Endothelial cell of umbilical vein (primary cell): ENCODE results near the gene P4HA3.

Source experiments
- EZH2 ChIP-seq: IDR thresholded peaks from 2 replicates; pipeline ENCODE4 v1.6.1; 2012; ENCODE audit warnings: borderline replicate concordance, low read depth, mild to moderate bottlenecking, moderate library complexity, low read length, inconsistent platforms; ENCODE audit not compliant: severe bottlenecking
- FOS ChIP-seq: IDR thresholded peaks from 2 replicates; pipeline ENCODE4 v1.6.1; 2011; ENCODE audit warnings: mild to moderate bottlenecking, low read length, moderate library complexity, borderline replicate concordance; ENCODE audit not compliant: insufficient read depth
- GATA2 ChIP-seq: IDR thresholded peaks from 2 replicates; pipeline ENCODE4 v1.7.0; 2011; ENCODE audit warnings: low read depth, mild to moderate bottlenecking, moderate library complexity, mixed read lengths, low read length; ENCODE audit not compliant: insufficient read length, insufficient read depth
- JUN ChIP-seq: IDR thresholded peaks from 2 replicates; pipeline ENCODE4 v1.6.1; 2011; ENCODE audit warnings: borderline replicate concordance, low read depth; ENCODE audit not compliant: insufficient read length, insufficient read depth
- MYC ChIP-seq: IDR thresholded peaks from one replicate; pipeline ENCODE4 v1.6.1; 2011; ENCODE audit warnings: mild to moderate bottlenecking, low read depth, low read length
- POLR2A ChIP-seq: IDR thresholded peaks from 2 replicates; pipeline ENCODE4 v1.6.1; 2012; ENCODE audit warnings: low read depth, mild to moderate bottlenecking, control low read depth, low read length
- POLR2AphosphoS5 ChIP-seq: IDR thresholded peaks from 2 replicates; pipeline ENCODE4 v1.6.1; 2012; ENCODE audit warnings: low read depth, mild to moderate bottlenecking, control low read depth, low read length, moderate library complexity; ENCODE audit not compliant: insufficient read depth
- TF ChIP-seq, protein P1 (sequence below), 2 donors: IDR thresholded peaks; 1 replicate in 1 of 2; 2 replicates in 1 of 2; pipeline ENCODE4 v1.5.1; 2011; ENCODE audit warnings: low read length in 2 of 2, mild to moderate bottlenecking in 2 of 2, moderate library complexity in 2 of 2, control low read depth in 1 of 2, inconsistent platforms in 1 of 2, low read depth in 1 of 2; ENCODE audit not compliant: insufficient read depth in 1 of 2; ENCODE audit errors: extremely low read depth in 1 of 2
- TF ChIP-seq, protein P2 (sequence below): IDR thresholded peaks from 2 replicates; pipeline ENCODE4 v1.6.1; 2011; ENCODE audit not compliant: insufficient read depth, insufficient read length

DNA sequence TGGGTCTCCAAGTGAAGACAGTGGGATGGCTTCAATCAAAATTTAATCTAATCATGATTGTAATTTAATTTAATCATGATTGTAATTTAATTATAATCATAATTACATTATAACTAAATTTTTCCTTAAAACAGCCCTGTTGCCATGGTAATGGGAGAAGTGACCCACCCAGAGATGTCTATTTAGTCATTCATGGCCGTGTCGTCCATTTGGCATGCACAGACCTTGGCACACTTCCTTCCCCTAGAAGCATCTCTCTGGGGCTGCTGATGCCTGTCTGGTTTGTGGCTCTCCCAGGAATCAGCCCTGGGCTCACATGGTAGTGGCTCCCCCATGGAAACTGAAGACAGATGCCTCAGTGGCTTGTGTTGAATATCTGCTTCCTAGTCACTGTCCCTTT lies 27.0 kb downstream of the P4HA3 start:
- TF ChIP-seq POLR2A = no peak
- TF ChIP-seq, protein P1, sequence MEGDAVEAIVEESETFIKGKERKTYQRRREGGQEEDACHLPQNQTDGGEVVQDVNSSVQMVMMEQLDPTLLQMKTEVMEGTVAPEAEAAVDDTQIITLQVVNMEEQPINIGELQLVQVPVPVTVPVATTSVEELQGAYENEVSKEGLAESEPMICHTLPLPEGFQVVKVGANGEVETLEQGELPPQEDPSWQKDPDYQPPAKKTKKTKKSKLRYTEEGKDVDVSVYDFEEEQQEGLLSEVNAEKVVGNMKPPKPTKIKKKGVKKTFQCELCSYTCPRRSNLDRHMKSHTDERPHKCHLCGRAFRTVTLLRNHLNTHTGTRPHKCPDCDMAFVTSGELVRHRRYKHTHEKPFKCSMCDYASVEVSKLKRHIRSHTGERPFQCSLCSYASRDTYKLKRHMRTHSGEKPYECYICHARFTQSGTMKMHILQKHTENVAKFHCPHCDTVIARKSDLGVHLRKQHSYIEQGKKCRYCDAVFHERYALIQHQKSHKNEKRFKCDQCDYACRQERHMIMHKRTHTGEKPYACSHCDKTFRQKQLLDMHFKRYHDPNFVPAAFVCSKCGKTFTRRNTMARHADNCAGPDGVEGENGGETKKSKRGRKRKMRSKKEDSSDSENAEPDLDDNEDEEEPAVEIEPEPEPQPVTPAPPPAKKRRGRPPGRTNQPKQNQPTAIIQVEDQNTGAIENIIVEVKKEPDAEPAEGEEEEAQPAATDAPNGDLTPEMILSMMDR (IDR thresholded peaks at IDR 0.05; ENCODE audit: extremely low read depth in 1 of 2, insufficient read depth in 1 of 2, low read depth in 1 of 2, low read length in 2 of 2) = no peak
- no peak for TF ChIP-seq EZH2
- no peak for TF ChIP-seq POLR2AphosphoS5
- no peak for TF ChIP-seq GATA2
- TF ChIP-seq, protein P2, sequence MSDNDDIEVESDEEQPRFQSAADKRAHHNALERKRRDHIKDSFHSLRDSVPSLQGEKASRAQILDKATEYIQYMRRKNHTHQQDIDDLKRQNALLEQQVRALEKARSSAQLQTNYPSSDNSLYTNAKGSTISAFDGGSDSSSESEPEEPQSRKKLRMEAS = no peak
- no peak for TF ChIP-seq JUN
- no peak for TF ChIP-seq MYC
- TF ChIP-seq FOS = no peak
